GM12878 (cell line): ENCODE measurements around the gene PMPCA. TPM values are rescaled to one million over a fixed set of nuclear protein-coding genes. Genes with fewer than 3 reads are reported as not detected.

Experiments used
- ATAC-seq: fragments of 200-7000 bp; cut with Tn5 transposase; 3 replicates; pipeline ENCODE4 v1.9.1; 2020; ENCODE audit warnings: mild to moderate bottlenecking, moderate library complexity
- BruUV-seq: library from RNA; stranded (reverse); fragments of 400-500 nt; replicated peaks from 2 replicates; lab custom pipeline; 2021; lab: Mats Ljungman, UMichigan
- CTCF ChIA-PET: fragments of 300-600 bp; sonication (Branson Sonifier 250); formaldehyde crosslinking; extraction: SDS; loops from one replicate; lab custom pipeline; 2021; ENCODE audit warnings: inconsistent platforms; lab: Yijun Ruan, JAX
- POLR2A ChIA-PET: fragments of 350-600 bp; formaldehyde crosslinking; extraction: SDS; loops from one replicate; lab custom pipeline; 2021; ENCODE audit warnings: inconsistent platforms; lab: Charles Lee
- RAD21 ChIA-PET: fragments of 300-600 bp; sonication (Branson Sonifier 250); formaldehyde crosslinking; loops from one replicate; lab custom pipeline; 2023; ENCODE audit warnings: antibody characterized with exemption; ENCODE audit not compliant: unreplicated experiment; lab: Charles Lee
- SMC1A ChIA-PET: fragments of 300-600 bp; sonication (Branson Sonifier 250); formaldehyde crosslinking; loops from one replicate; lab custom pipeline; 2023; ENCODE audit not compliant: unreplicated experiment, uncharacterized antibody; lab: Charles Lee
- DNase-seq: peaks from one replicate; pipeline ENCODE4 v3.0.0-alpha.2; 2011; ENCODE audit warnings: low read depth, low spot score
- FAIRE-seq: peaks from 3 replicates; lab custom pipeline; 2011; peaks lifted over from hg19 to GRCh38; lab: Jason Lieb, UNC
- H2AFZ ChIP-seq: 2 replicates; pipeline ENCODE4 v1.6.0; 2011; ENCODE audit warnings: low read depth, low read length, control low read depth; ENCODE audit not compliant: control insufficient read depth
- H3K27ac ChIP-seq: 2 replicates; pipeline ENCODE4 v1.5.1; 2011; ENCODE audit warnings: control low read depth; ENCODE audit not compliant: control insufficient read depth, insufficient read depth
- H3K27me3 ChIP-seq, 2 experiments: replicated peaks in 1 of 2; 2 replicates each; pipeline versions ENCODE4 v1.6.0 to v1.6.1; 2011; ENCODE audit warnings: low read length in 1 of 2; ENCODE audit not compliant: control insufficient read depth in 2 of 2, insufficient read depth in 2 of 2
- H3K36me3 ChIP-seq, 2 experiments: 2 replicates each; pipeline ENCODE4 v1.5.1; 2011; ENCODE audit warnings: low read length in 1 of 2; ENCODE audit not compliant: control insufficient read depth in 2 of 2, insufficient read depth in 2 of 2
- H3K4me1 ChIP-seq: 2 replicates; pipeline ENCODE4 v1.6.1; 2011; ENCODE audit warnings: mild to moderate bottlenecking, low read length, moderate library complexity, mixed read lengths; ENCODE audit not compliant: control insufficient read depth, insufficient read depth
- H3K4me2 ChIP-seq: 2 replicates; pipeline ENCODE4 v1.6.0; 2011; ENCODE audit warnings: control low read depth; ENCODE audit not compliant: control insufficient read depth, insufficient read depth
- H3K4me3 ChIP-seq: fragments of 200-600 bp; sonication (generic); 2 replicates; pipeline ENCODE4 v1.5.1; 2016
- H3K79me2 ChIP-seq: 2 replicates; pipeline ENCODE4 v1.6.0; 2011; ENCODE audit warnings: low read length; ENCODE audit not compliant: control insufficient read depth, insufficient read depth
- H3K9ac ChIP-seq: 2 replicates; pipeline ENCODE4 v1.8.0; 2011; ENCODE audit warnings: low read length, control low read depth, mixed read lengths; ENCODE audit not compliant: control insufficient read depth, insufficient read depth
- H3K9me3 ChIP-seq: replicated peaks from 3 replicates; pipeline ENCODE4 v1.5.1; 2011; ENCODE audit warnings: mild to moderate bottlenecking, low read length; ENCODE audit not compliant: control insufficient read depth, insufficient read depth
- H4K20me1 ChIP-seq: 2 replicates; pipeline ENCODE4 v1.6.0; 2011; ENCODE audit not compliant: control insufficient read depth, insufficient read depth
- EED ChIP-seq: sonication (generic); IDR thresholded peaks from 2 replicates; pipeline ENCODE4 v1.6.1; 2016; ENCODE audit warnings: antibody characterized with exemption, low read depth
- EP300 ChIP-seq, 2 experiments: fragments of 150-350 bp in 1 of 2; IDR thresholded peaks; 2 replicates each; pipeline ENCODE4 v1.6.1; 2011 to 2012; ENCODE audit warnings: low read depth in 2 of 2, low read length in 2 of 2, borderline replicate concordance in 1 of 2, improper control_type of control experiment in 1 of 2, inconsistent platforms in 1 of 2; ENCODE audit not compliant: control insufficient read depth in 1 of 2
- HDAC2 ChIP-seq: fragments of 200-600 bp; sonication (generic); IDR thresholded peaks from 2 replicates; pipeline ENCODE4 v1.6.1; 2017
- KDM1A ChIP-seq: fragments of 200-600 bp; sonication (generic); IDR thresholded peaks from 2 replicates; pipeline ENCODE4 v1.6.1; 2016; ENCODE audit warnings: borderline replicate concordance
- KLF5 ChIP-seq: fragments of 450-650 bp; IDR thresholded peaks from 2 replicates; pipeline ENCODE4 v1.6.1; 2014; ENCODE audit warnings: mild to moderate bottlenecking; ENCODE audit not compliant: partially characterized antibody
- MTA2 ChIP-seq: fragments of 450-650 bp; IDR thresholded peaks from 2 replicates; pipeline ENCODE4 v1.6.1; 2016; ENCODE audit warnings: low read depth, mild to moderate bottlenecking, moderate library complexity
- MXI1 ChIP-seq: fragments of 150-350 bp; IDR thresholded peaks from 2 replicates; pipeline ENCODE4 v1.6.1; 2011; ENCODE audit warnings: low read depth, mild to moderate bottlenecking, inconsistent platforms, low read length, improper control_type of control experiment
- RBBP5 ChIP-seq: fragments of 200-600 bp; sonication (generic); conservative IDR thresholded peaks from 2 replicates; pipeline ENCODE4 v1.6.1; 2016
- RUNX3 ChIP-seq: IDR thresholded peaks from 2 replicates; pipeline ENCODE4 v1.6.1; 2012; ENCODE audit warnings: low read length, inconsistent platforms
- SIN3A ChIP-seq: IDR thresholded peaks from 2 replicates; pipeline ENCODE4 v1.6.1; 2012; ENCODE audit warnings: low read depth, low read length, improper control_type of control experiment
- SMAD5 ChIP-seq: IDR thresholded peaks from 2 replicates; pipeline ENCODE4 v1.6.1; 2016; ENCODE audit warnings: antibody characterized with exemption, low read depth
- SREBF1 ChIP-seq: IDR thresholded peaks from 2 replicates; pipeline ENCODE4 v1.6.1; 2012; ENCODE audit warnings: mild to moderate bottlenecking, low read length
- STAT3 ChIP-seq: IDR thresholded peaks from 2 replicates; pipeline ENCODE4 v1.6.1; 2011; ENCODE audit warnings: low read depth, low read length, improper control_type of control experiment
- TARDBP ChIP-seq: IDR thresholded peaks from 2 replicates; pipeline ENCODE4 v1.6.1; 2016; ENCODE audit warnings: borderline replicate concordance
- TCF12 ChIP-seq: IDR thresholded peaks from 2 replicates; pipeline ENCODE4 v1.6.1; 2011; ENCODE audit warnings: low read depth, mild to moderate bottlenecking, low read length
- YY1 ChIP-seq: IDR thresholded peaks from 2 replicates; pipeline ENCODE4 v1.6.1; 2011; ENCODE audit warnings: low read depth, mild to moderate bottlenecking, low read length
- ZSCAN29 ChIP-seq: fragments of 450-650 bp; IDR thresholded peaks from 2 replicates; pipeline ENCODE4 v1.6.1; 2017; ENCODE audit warnings: mild to moderate bottlenecking, moderate library complexity
- WGBS: methylation state at CpG from one replicate; pipeline ENCODE4 v1.1.6; 2016; ENCODE audit warnings: low lambda C conversion rate; ENCODE audit not compliant: insufficient replicate concordance, insufficient coverage; ENCODE audit errors: missing lambda C conversion rate; 5-methylcytosine and 5-hydroxymethylcytosine counted together
- in situ Hi-C: fragments of 300-500 bp; cut with MboI; formaldehyde crosslinking; loops from 9 replicates; pipeline ENCODE4 v1.14.3; 2018; ENCODE audit warnings: mixed read lengths
- intact Hi-C: fragments of 100-400 bp; cut with micrococcal nuclease; formaldehyde crosslinking; loops from one replicate; pipeline ENCODE4 v1.14.2; 2022; ENCODE audit not compliant: unreplicated experiment
- polyA plus RNA-seq, 11 experiments: library from polyadenylated mRNA; depleted of rRNA in 4 of 11; unstranded in 6 of 11; stranded (reverse) in 5 of 11; fragments of >200 nt; fragmentation: Nextera tagmentation in 4 of 11; fragmentation: Illumina TruSeq in 1 of 11; extraction: Ambion mirVana in 4 of 11; extraction: Trizol in 1 of 11; gene quantifications; 1 replicate in 1 of 11; 2 replicates in 10 of 11; pipeline versions ENCODE4 v1.2.1 to v1.2.3, GENCODE V29; 2011 to 2016; ENCODE audit warnings: inconsistent platforms in 2 of 11, missing spikeins in 2 of 11, low read depth in 1 of 11
- total RNA-seq, 4 experiments: library from RNA; depleted of rRNA in 3 of 4; stranded (reverse); fragments of >200 nt in 3 of 4; fragmentation: Illumina TruSeq in 1 of 4; extraction: Trizol in 1 of 4; gene quantifications; 2 replicates each; pipeline versions ENCODE4 v1.2.1 to v1.2.3, GENCODE V29; 2013 to 2021
- TF ChIP-seq, protein P1 (sequence below): fragments of 450-650 bp; IDR thresholded peaks from 2 replicates; pipeline ENCODE4 v1.6.1; 2014; ENCODE audit warnings: mild to moderate bottlenecking
- TF ChIP-seq, protein P2 (sequence below): IDR thresholded peaks from 2 replicates; pipeline ENCODE4 v1.6.1; 2012; ENCODE audit warnings: low read depth, low read length, improper control_type of control experiment

PMPCA gene
- total and polyA plus RNA-seq, 10 of the 15 experiments (the other 5 are each of a cell fraction or from before 2014, with no cell fraction given): 8.1 to 137 (median 75.7) TPM

DNA sequence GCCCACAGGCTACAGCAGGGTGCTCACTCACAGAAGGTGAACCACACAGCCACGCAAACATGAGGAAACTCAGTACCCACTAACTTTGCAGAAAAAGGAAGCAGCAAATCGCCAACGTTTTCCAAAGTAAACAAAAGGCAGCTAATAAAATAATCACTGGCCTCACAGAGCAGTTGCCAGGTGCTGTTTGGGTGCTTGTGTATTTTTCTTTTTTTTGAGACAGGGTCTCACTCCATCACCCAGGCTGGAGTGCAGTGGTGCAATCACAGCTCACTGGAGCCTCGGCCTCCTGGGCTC, 14.3 kb upstream of the PMPCA start:
- Histone ChIP-seq H3K4me3 (no peak overlapping the region), H3K9me3 (no peaks in the 10 kb centered on the region), H3K27me3 (no peaks in the 10 kb centered on the region), H3K9ac (no peak overlapping the region), H4K20me1 (no peaks in the 10 kb centered on the region), H3K4me2 (no peak overlapping the region), H3K79me2 (peaks cover 26% of the 10 kb centered on the region), H3K36me3 (peaks cover 19 to 33% of the 10 kb centered on the region in 2 experiments), H2AFZ (no peak overlapping the region), H3K27ac (no peak overlapping the region), H3K4me1 (peaks cover 11% of the 10 kb centered on the region)
- intact Hi-C loops (no loop called here), in situ Hi-C loops (loop anchor here (5.0 kb wide), 1 partner anchor 59 kb away; no protein-coding TSS in a partner anchor)
- FAIRE-seq (no peak), DNase-seq (no peak), ATAC-seq (no peak)
- no peak for TF ChIP-seq HDAC2
- no peak for TF ChIP-seq RBBP5
- no peak for TF ChIP-seq SIN3A
- no peak for TF ChIP-seq KDM1A
- TF ChIP-seq ZSCAN29: no peak
- TF ChIP-seq EED: no peak
- TF ChIP-seq TCF12: no peak
- TF ChIP-seq SMAD5: no peak
- no peak for TF ChIP-seq RUNX3
- no peak for TF ChIP-seq MXI1
- ChIA-PET RAD21 (no interaction called here), CTCF (no interaction called here), SMC1A (no interaction called here), POLR2A (no interaction called here)
- 100% methylated on average over 4 of the region's 4 CpGs for WGBS
- no TSS peak for BruUV-seq

DNA sequence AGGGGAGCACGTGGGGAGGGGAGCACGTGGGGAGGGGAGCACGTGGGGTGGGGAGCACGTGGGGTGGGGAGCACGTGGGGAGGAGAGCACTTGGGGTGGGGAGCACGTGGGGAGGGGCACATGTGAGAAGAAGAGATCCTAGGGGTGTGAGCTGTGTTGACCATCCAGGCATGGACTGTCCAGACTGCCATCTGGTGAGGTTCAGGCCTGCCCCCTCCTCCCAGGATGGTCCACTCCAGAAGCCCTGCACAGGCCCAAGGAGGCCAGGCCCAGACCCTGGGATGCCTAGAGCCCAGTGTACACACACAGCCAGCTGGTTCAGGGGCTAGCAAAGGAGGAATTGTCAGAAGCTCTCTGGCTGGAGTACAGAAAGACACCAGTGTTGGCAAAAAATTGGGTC, 12.8 kb upstream of the PMPCA start:
- Histone ChIP-seq H4K20me1 (no peaks in the 10 kb centered on the region), H3K27ac (no peak overlapping the region), H3K4me1 (peaks cover 11% of the 10 kb centered on the region), H3K9ac (no peak overlapping the region), H3K9me3 (no peaks in the 10 kb centered on the region), H3K4me3 (no peak overlapping the region), H2AFZ (no peak overlapping the region), H3K36me3 (peaks cover 24 to 27% of the 10 kb centered on the region in 2 experiments), H3K79me2 (peaks cover 26% of the 10 kb centered on the region), H3K27me3 (no peaks in the 10 kb centered on the region), H3K4me2 (no peak overlapping the region)
- SMC1A ChIA-PET: no interaction called here
- in situ Hi-C loops: loop anchor here (5.0 kb wide), 1 partner anchor 60 kb away; no protein-coding TSS in a partner anchor
- intact Hi-C loops: no loop called here
- no CpG with 5 or more reads among the region's 6 CpGs for WGBS
- DNase-seq (no peak), FAIRE-seq (no peak), ATAC-seq (no peak)
- POLR2A ChIA-PET: interaction anchor here (1.1 kb wide), 1 partner anchor 13 kb away, joined by 3 read pairs; no protein-coding TSS in a partner anchor
- TF ChIP-seq MTA2 (no peak), TARDBP (no peak), SREBF1 (no peak), STAT3 (no peak), YY1 (no peak), EP300 (IDR thresholded peaks at IDR 0.05; ENCODE audit: borderline replicate concordance in 1 of 2, control insufficient read depth in 1 of 2, low read depth in 2 of 2, low read length in 2 of 2) (no peak), KLF5 (no peak)
- TF ChIP-seq, protein P1, sequence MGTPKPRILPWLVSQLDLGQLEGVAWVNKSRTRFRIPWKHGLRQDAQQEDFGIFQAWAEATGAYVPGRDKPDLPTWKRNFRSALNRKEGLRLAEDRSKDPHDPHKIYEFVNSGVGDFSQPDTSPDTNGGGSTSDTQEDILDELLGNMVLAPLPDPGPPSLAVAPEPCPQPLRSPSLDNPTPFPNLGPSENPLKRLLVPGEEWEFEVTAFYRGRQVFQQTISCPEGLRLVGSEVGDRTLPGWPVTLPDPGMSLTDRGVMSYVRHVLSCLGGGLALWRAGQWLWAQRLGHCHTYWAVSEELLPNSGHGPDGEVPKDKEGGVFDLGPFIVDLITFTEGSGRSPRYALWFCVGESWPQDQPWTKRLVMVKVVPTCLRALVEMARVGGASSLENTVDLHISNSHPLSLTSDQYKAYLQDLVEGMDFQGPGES: no peak
- TF ChIP-seq, protein P2, sequence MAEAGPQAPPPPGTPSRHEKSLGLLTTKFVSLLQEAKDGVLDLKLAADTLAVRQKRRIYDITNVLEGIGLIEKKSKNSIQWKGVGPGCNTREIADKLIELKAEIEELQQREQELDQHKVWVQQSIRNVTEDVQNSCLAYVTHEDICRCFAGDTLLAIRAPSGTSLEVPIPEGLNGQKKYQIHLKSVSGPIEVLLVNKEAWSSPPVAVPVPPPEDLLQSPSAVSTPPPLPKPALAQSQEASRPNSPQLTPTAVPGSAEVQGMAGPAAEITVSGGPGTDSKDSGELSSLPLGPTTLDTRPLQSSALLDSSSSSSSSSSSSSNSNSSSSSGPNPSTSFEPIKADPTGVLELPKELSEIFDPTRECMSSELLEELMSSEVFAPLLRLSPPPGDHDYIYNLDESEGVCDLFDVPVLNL: no peak
- BruUV-seq: no TSS peak
- RAD21 ChIA-PET: no interaction called here
- CTCF ChIA-PET: interaction anchor here (1.4 kb wide), 1 partner anchor 35 kb away, joined by 4 read pairs; no protein-coding TSS in a partner anchor
